GM12878 (cell line): ENCODE results near the gene ARHGEF26. TPM values are rescaled to one million over a fixed set of nuclear protein-coding genes. Genes with fewer than 3 reads are reported as not detected.

Source experiments
- ATAC-seq: fragments of 200-7000 bp; cut with Tn5 transposase; 3 replicates; pipeline ENCODE4 v1.9.1; 2020; ENCODE audit warnings: mild to moderate bottlenecking, moderate library complexity
- BruUV-seq: library from RNA; stranded (reverse); fragments of 400-500 nt; replicated peaks from 2 replicates; lab custom pipeline; 2021; lab: Mats Ljungman, UMichigan
- CTCF ChIA-PET: fragments of 300-600 bp; sonication (Branson Sonifier 250); formaldehyde crosslinking; extraction: SDS; loops from one replicate; lab custom pipeline; 2021; ENCODE audit warnings: inconsistent platforms; lab: Yijun Ruan, JAX
- POLR2A ChIA-PET: fragments of 350-600 bp; formaldehyde crosslinking; extraction: SDS; loops from one replicate; lab custom pipeline; 2021; ENCODE audit warnings: inconsistent platforms; lab: Charles Lee
- RAD21 ChIA-PET: fragments of 300-600 bp; sonication (Branson Sonifier 250); formaldehyde crosslinking; loops from one replicate; lab custom pipeline; 2023; ENCODE audit warnings: antibody characterized with exemption; ENCODE audit not compliant: unreplicated experiment; lab: Charles Lee
- SMC1A ChIA-PET: fragments of 300-600 bp; sonication (Branson Sonifier 250); formaldehyde crosslinking; loops from one replicate; lab custom pipeline; 2023; ENCODE audit not compliant: unreplicated experiment, uncharacterized antibody; lab: Charles Lee
- DNase-seq: peaks from one replicate; pipeline ENCODE4 v3.0.0-alpha.2; 2011; ENCODE audit warnings: low read depth, low spot score
- FAIRE-seq: peaks from 3 replicates; lab custom pipeline; 2011; peaks lifted over from hg19 to GRCh38; lab: Jason Lieb, UNC
- H2AFZ ChIP-seq: 2 replicates; pipeline ENCODE4 v1.6.0; 2011; ENCODE audit warnings: low read depth, low read length, control low read depth; ENCODE audit not compliant: control insufficient read depth
- H3K27ac ChIP-seq: 2 replicates; pipeline ENCODE4 v1.5.1; 2011; ENCODE audit warnings: control low read depth; ENCODE audit not compliant: control insufficient read depth, insufficient read depth
- H3K27me3 ChIP-seq, 2 experiments: replicated peaks in 1 of 2; 2 replicates each; pipeline versions ENCODE4 v1.6.0 to v1.6.1; 2011; ENCODE audit warnings: low read length in 1 of 2; ENCODE audit not compliant: control insufficient read depth in 2 of 2, insufficient read depth in 2 of 2
- H3K36me3 ChIP-seq, 2 experiments: 2 replicates each; pipeline ENCODE4 v1.5.1; 2011; ENCODE audit warnings: low read length in 1 of 2; ENCODE audit not compliant: control insufficient read depth in 2 of 2, insufficient read depth in 2 of 2
- H3K4me1 ChIP-seq: 2 replicates; pipeline ENCODE4 v1.6.1; 2011; ENCODE audit warnings: mild to moderate bottlenecking, low read length, moderate library complexity, mixed read lengths; ENCODE audit not compliant: control insufficient read depth, insufficient read depth
- H3K4me2 ChIP-seq: 2 replicates; pipeline ENCODE4 v1.6.0; 2011; ENCODE audit warnings: control low read depth; ENCODE audit not compliant: control insufficient read depth, insufficient read depth
- H3K4me3 ChIP-seq: fragments of 200-600 bp; sonication (generic); 2 replicates; pipeline ENCODE4 v1.5.1; 2016
- H3K79me2 ChIP-seq: 2 replicates; pipeline ENCODE4 v1.6.0; 2011; ENCODE audit warnings: low read length; ENCODE audit not compliant: control insufficient read depth, insufficient read depth
- H3K9ac ChIP-seq: 2 replicates; pipeline ENCODE4 v1.8.0; 2011; ENCODE audit warnings: low read length, control low read depth, mixed read lengths; ENCODE audit not compliant: control insufficient read depth, insufficient read depth
- H3K9me3 ChIP-seq: replicated peaks from 3 replicates; pipeline ENCODE4 v1.5.1; 2011; ENCODE audit warnings: mild to moderate bottlenecking, low read length; ENCODE audit not compliant: control insufficient read depth, insufficient read depth
- H4K20me1 ChIP-seq: 2 replicates; pipeline ENCODE4 v1.6.0; 2011; ENCODE audit not compliant: control insufficient read depth, insufficient read depth
- ASH2L ChIP-seq: fragments of 300-600, 200-600 bp; sonication (generic); IDR thresholded peaks from 2 replicates; pipeline ENCODE4 v1.6.1; 2017; ENCODE audit warnings: low read depth, mild to moderate bottlenecking, borderline replicate concordance
- CBX3 ChIP-seq: fragments of 200-600 bp; sonication (generic); IDR thresholded peaks from 2 replicates; pipeline ENCODE4 v1.6.1; 2016; ENCODE audit warnings: low read depth, borderline replicate concordance
- CBX5 ChIP-seq: sonication (generic); IDR thresholded peaks from 2 replicates; pipeline ENCODE4 v1.6.1; 2016; ENCODE audit warnings: low read depth, moderate library complexity, mild to moderate bottlenecking, inconsistent platforms
- E2F4 ChIP-seq: IDR thresholded peaks from 2 replicates; pipeline ENCODE4 v1.6.1; 2012; ENCODE audit warnings: low read depth, low read length, improper control_type of control experiment
- FOS ChIP-seq: IDR thresholded peaks from 3 replicates; pipeline ENCODE4 v1.6.1; 2011; ENCODE audit warnings: borderline replicate concordance; ENCODE audit not compliant: insufficient read length; ENCODE audit errors: extremely low read depth
- FOXM1 ChIP-seq: IDR thresholded peaks from 2 replicates; pipeline ENCODE4 v1.6.1; 2012; ENCODE audit warnings: low read depth, mild to moderate bottlenecking, inconsistent platforms, low read length, moderate library complexity
- HDAC6 ChIP-seq: fragments of 200-600 bp; sonication (generic); IDR thresholded peaks from one replicate; pipeline ENCODE4 v1.8.0; 2017; ENCODE audit warnings: antibody characterized with exemption; ENCODE audit not compliant: unreplicated experiment
- HSF1 ChIP-seq: fragments of 150-350 bp; IDR thresholded peaks from 2 replicates; pipeline ENCODE4 v1.6.1; 2014; ENCODE audit warnings: mild to moderate bottlenecking, low read depth, low read length
- IKZF2 ChIP-seq, 2 experiments: fragments of 450-650 bp; IDR thresholded peaks; 2 replicates each; pipeline ENCODE4 v1.6.1; 2017; ENCODE audit warnings: mild to moderate bottlenecking in 2 of 2, moderate library complexity in 2 of 2
- JUND ChIP-seq: IDR thresholded peaks from 2 replicates; pipeline ENCODE4 v1.6.1; 2012; ENCODE audit warnings: low read depth, mild to moderate bottlenecking, low read length, improper control_type of control experiment, moderate library complexity
- LARP7 ChIP-seq: fragments of 450-650 bp; IDR thresholded peaks from 2 replicates; pipeline ENCODE4 v1.6.1; 2017; ENCODE audit warnings: mild to moderate bottlenecking
- NR2C2 ChIP-seq: IDR thresholded peaks from 2 replicates; pipeline ENCODE4 v1.6.1; 2011; ENCODE audit warnings: borderline replicate concordance, low read depth; ENCODE audit not compliant: control insufficient read depth, insufficient read length
- PAX8 ChIP-seq: fragments of 450-650 bp; IDR thresholded peaks from 2 replicates; pipeline ENCODE4 v1.6.1; 2017; ENCODE audit warnings: mild to moderate bottlenecking, moderate library complexity
- RUNX3 ChIP-seq: IDR thresholded peaks from 2 replicates; pipeline ENCODE4 v1.6.1; 2012; ENCODE audit warnings: low read length, inconsistent platforms
- SMARCA5 ChIP-seq: fragments of 450-650 bp; IDR thresholded peaks from 2 replicates; pipeline ENCODE4 v1.6.1; 2017; ENCODE audit warnings: mild to moderate bottlenecking
- TBL1XR1 ChIP-seq: IDR thresholded peaks from 2 replicates; pipeline ENCODE4 v1.6.1; 2012; ENCODE audit warnings: low read depth, low read length, improper control_type of control experiment
- WRNIP1 ChIP-seq: IDR thresholded peaks from 2 replicates; pipeline ENCODE4 v1.6.1; 2011; ENCODE audit warnings: low read depth, low read length, improper control_type of control experiment, borderline replicate concordance
- ZNF622 ChIP-seq: fragments of 450-650 bp; IDR thresholded peaks from 2 replicates; pipeline ENCODE4 v1.6.1; 2017; ENCODE audit warnings: mild to moderate bottlenecking, inconsistent platforms
- WGBS: methylation state at CpG from one replicate; pipeline ENCODE4 v1.1.6; 2016; ENCODE audit warnings: low lambda C conversion rate; ENCODE audit not compliant: insufficient replicate concordance, insufficient coverage; ENCODE audit errors: missing lambda C conversion rate; 5-methylcytosine and 5-hydroxymethylcytosine counted together
- in situ Hi-C: fragments of 300-500 bp; cut with MboI; formaldehyde crosslinking; loops from 9 replicates; pipeline ENCODE4 v1.14.3; 2018; ENCODE audit warnings: mixed read lengths
- intact Hi-C: fragments of 100-400 bp; cut with micrococcal nuclease; formaldehyde crosslinking; loops from one replicate; pipeline ENCODE4 v1.14.2; 2022; ENCODE audit not compliant: unreplicated experiment
- polyA plus RNA-seq, 11 experiments: library from polyadenylated mRNA; depleted of rRNA in 4 of 11; unstranded in 6 of 11; stranded (reverse) in 5 of 11; fragments of >200 nt; fragmentation: Nextera tagmentation in 4 of 11; fragmentation: Illumina TruSeq in 1 of 11; extraction: Ambion mirVana in 4 of 11; extraction: Trizol in 1 of 11; gene quantifications; 1 replicate in 1 of 11; 2 replicates in 10 of 11; pipeline versions ENCODE4 v1.2.1 to v1.2.3, GENCODE V29; 2011 to 2016; ENCODE audit warnings: inconsistent platforms in 2 of 11, missing spikeins in 2 of 11, low read depth in 1 of 11
- total RNA-seq, 4 experiments: library from RNA; depleted of rRNA in 3 of 4; stranded (reverse); fragments of >200 nt in 3 of 4; fragmentation: Illumina TruSeq in 1 of 4; extraction: Trizol in 1 of 4; gene quantifications; 2 replicates each; pipeline versions ENCODE4 v1.2.1 to v1.2.3, GENCODE V29; 2013 to 2021
- TF ChIP-seq, protein P1 (sequence below): IDR thresholded peaks from 2 replicates; pipeline ENCODE4 v1.6.1; 2011; ENCODE audit warnings: borderline replicate concordance, low read depth, mild to moderate bottlenecking, moderate library complexity, mixed read lengths, low read length; ENCODE audit not compliant: insufficient read depth; ENCODE audit errors: extremely low read length

Gene ARHGEF26
- total and polyA plus RNA-seq, 10 of the 15 experiments (the other 5 are each of a cell fraction or from before 2014, with no cell fraction given), result 0.02 to 0.47 (median 0.05) TPM; not detected in 1

DNA sequence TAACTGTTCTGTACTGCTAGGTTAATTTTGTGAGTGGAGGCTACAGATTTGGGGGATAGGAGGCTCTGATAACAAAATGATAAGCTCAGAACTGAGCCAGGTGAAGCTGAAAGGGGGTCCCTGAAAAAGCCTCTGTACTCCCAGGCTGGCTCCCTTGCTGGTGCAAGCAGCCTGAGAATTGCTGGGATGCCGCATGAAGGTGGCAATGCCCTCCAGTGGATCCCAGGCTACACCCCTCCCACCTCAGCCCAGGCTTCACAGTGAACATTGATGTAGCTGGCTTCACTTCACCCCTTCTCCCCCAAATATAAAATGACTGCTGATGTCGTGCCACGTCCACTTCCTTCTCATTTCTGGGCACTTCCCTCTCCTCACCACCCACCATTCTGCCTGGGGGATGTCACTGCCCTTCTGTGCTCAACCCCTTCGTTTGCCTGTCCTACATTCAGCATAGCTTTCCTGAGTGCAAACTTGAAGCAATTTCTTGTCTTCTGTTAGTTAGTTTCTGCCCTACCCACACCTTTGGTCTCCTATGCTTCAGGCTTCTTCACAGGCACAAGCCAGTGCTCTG is 9.7 kb upstream of the ARHGEF26 start:
- H3K27ac ChIP-seq, result no peak overlapping the region
- H3K4me3 ChIP-seq, result no peak overlapping the region
- DNase-seq (no peak), ATAC-seq (no peak), FAIRE-seq (no peak)
- TF ChIP-seq WRNIP1 (no peak), RUNX3 (no peak), ZNF622 (no peak), CBX5 (no peak), SMARCA5 (no peak), ASH2L (no peak), FOXM1 (no peak), IKZF2 (IDR thresholded peaks at IDR 0.05) (no peak), NR2C2 (no peak), FOS (no peak), JUND (no peak), HSF1 (no peak), PAX8 (no peak), TBL1XR1 (no peak), CBX3 (no peak), HDAC6 (no peak), LARP7 (no peak), E2F4 (no peak)
- TF ChIP-seq, protein P1, sequence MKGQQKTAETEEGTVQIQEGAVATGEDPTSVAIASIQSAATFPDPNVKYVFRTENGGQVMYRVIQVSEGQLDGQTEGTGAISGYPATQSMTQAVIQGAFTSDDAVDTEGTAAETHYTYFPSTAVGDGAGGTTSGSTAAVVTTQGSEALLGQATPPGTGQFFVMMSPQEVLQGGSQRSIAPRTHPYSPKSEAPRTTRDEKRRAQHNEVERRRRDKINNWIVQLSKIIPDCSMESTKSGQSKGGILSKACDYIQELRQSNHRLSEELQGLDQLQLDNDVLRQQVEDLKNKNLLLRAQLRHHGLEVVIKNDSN, result no peak
- H3K36me3 ChIP-seq, result no peaks in the 10 kb centered on the region
- ChIA-PET RAD21 (no interaction called here), SMC1A (interaction anchor here (1.6 kb wide), 1 partner anchor 25 kb away, joined by 4 read pairs; no protein-coding TSS in a partner anchor), POLR2A (no interaction called here), CTCF (interaction anchor here (1.1 kb wide), 1 partner anchor 14 kb away, joined by 3 read pairs; no protein-coding TSS in a partner anchor)
- in situ Hi-C loops, result no loop called here
- no peaks in the 10 kb centered on the region for H4K20me1 ChIP-seq
- no TSS peak for BruUV-seq
- H2AFZ ChIP-seq, result no peak overlapping the region
- H3K9me3 ChIP-seq, result no peaks in the 10 kb centered on the region
- 26% methylated on average over 4 of the region's 4 CpGs for WGBS
- no peaks in the 10 kb centered on the region for H3K27me3 ChIP-seq
- no peaks in the 10 kb centered on the region for H3K4me1 ChIP-seq
- no peaks in the 10 kb centered on the region for H3K79me2 ChIP-seq
- intact Hi-C loops, result no loop called here
- H3K4me2 ChIP-seq, result no peak overlapping the region
- H3K9ac ChIP-seq, result no peak overlapping the region
